Stimulated activated memory B cell treated with anti-CD40 and anti-IgM and Interleukin-4, amounts not matched to agents 10 μg/mL and 1 μg/mL and 100 μg/mL, for 72 hours (primary cell): Measurements from ENCODE around the gene NLK.
"Not testable (repeated sequence)": the region's sequence is repeated elsewhere in the genome, so short reads cannot be mapped to it uniquely, and the experiment has no call there.

Experiments used
- ATAC-seq: fragments of 150-1000 bp; cut with Tn5 transposase; 2 replicates; pipeline ENCODE4 v1.10.0; 2021
- H3K27ac Mint-ChIP-seq: one replicate; pipeline ENCODE4 v1.8.0; 2022; ENCODE audit warnings: mild to moderate bottlenecking, mixed read lengths
- H3K27me3 Mint-ChIP-seq: one replicate; pipeline ENCODE4 v1.8.0; 2022; ENCODE audit warnings: mixed read lengths
- H3K36me3 Mint-ChIP-seq: one replicate; pipeline ENCODE4 v1.8.0; 2022; ENCODE audit warnings: mixed read lengths
- H3K4me1 Mint-ChIP-seq: one replicate; pipeline ENCODE4 v1.8.0; 2022; ENCODE audit warnings: mixed read lengths
- H3K4me3 Mint-ChIP-seq: one replicate; pipeline ENCODE4 v1.8.0; 2022; ENCODE audit warnings: mild to moderate bottlenecking, moderate library complexity, mixed read lengths
- H3K9me3 Mint-ChIP-seq: one replicate; pipeline ENCODE4 v1.8.0; 2022; ENCODE audit warnings: mixed read lengths

Gene NLK

DNA sequence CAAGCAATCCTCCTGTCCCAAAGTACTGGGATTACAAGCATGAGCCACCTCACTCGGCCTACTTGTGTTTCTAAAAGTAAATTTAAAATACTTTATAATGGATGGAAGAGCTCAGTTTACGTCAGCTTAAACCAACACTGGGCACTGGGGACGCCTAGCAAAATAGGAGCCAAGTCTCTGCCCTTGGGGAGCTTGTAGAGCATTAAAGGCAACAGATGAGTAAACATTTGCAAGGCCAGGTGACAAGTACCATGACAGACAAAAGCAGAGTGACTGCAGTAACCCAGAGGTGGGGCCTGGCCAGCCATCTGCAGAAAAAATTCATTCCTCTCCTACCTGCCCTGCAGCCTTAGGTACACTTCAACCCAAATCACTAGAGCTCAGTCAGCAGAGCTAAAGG is 12.1 kb upstream of the NLK start:
- Mint-ChIP-seq H3K4me1 (no peaks in the 10 kb centered on the region), H3K27me3 (no peaks in the 10 kb centered on the region), H3K36me3 (no peaks in the 10 kb centered on the region), H3K4me3 (no peak overlapping the region), H3K9me3 (peaks cover 2% of the 10 kb centered on the region), H3K27ac (no peak overlapping the region)
- no peak for ATAC-seq

DNA sequence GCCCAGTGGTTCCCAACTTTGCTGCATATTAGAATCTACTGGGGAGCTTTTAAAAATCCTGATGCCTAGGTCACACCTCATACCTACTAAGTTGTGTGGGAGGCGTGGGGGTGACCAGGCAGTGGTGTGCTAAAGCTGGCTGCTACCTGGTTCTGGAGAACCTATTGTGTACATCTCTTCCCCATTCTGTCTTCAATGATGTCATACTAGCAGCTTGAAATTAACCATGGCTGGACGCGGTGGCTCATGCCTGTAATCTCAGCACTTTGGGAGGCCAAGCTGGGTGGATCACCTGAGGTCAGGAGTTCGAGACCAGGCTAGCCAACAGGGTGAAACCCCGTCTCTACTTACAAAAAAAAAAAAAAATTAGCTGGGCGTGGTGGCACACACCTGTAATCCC is 11.3 kb upstream of the NLK start:
- Mint-ChIP-seq H3K9me3 (peaks cover 2% of the 10 kb centered on the region), H3K27ac (no peak overlapping the region), H3K27me3 (no peaks in the 10 kb centered on the region), H3K36me3 (no peaks in the 10 kb centered on the region), H3K4me3 (no peak overlapping the region), H3K4me1 (no peaks in the 10 kb centered on the region)
- no peak for ATAC-seq

DNA sequence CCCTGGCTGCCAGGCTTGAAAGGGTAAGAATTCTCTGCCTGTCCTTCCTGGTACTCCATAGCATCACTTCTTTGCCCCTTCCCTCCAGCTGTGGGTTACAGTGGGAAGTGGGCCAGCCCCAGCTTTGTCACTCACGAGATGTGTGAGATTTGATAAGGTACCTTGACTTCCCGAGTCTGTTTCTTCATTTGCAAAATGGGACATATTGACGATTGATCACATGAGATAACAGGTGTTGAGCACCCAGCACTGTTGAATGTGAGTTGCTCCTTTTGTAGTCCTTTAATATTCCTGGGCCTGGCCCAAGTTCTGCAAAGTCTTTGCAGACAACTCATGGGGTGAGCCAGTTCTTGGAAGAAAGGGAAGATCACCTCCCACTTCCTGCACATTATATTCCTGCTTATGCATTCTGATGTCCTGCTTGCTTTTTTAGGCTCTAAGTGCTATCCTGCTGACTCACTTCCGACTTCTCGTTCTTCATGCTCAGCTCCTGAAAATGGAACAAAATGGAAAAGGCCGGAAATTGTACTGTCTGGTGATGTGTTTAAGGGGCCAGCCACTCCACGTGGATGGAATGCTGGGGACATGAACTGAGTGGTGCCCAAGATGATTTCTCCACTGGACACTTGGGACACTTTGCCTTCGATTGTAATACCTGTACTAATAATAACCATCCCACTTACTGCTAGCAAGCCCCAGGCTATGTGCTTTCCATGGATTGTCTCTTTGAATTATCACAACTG is 8.3 kb upstream of the NLK start:
- H3K27ac Mint-ChIP-seq: no peak overlapping the region
- no peak for ATAC-seq
- no peak overlapping the region for H3K4me3 Mint-ChIP-seq
- H3K27me3 Mint-ChIP-seq: no peaks in the 10 kb centered on the region
- peaks cover 3% of the 10 kb centered on the region for H3K4me1 Mint-ChIP-seq
- H3K9me3 Mint-ChIP-seq: no peaks in the 10 kb centered on the region
- no peaks in the 10 kb centered on the region for H3K36me3 Mint-ChIP-seq

DNA sequence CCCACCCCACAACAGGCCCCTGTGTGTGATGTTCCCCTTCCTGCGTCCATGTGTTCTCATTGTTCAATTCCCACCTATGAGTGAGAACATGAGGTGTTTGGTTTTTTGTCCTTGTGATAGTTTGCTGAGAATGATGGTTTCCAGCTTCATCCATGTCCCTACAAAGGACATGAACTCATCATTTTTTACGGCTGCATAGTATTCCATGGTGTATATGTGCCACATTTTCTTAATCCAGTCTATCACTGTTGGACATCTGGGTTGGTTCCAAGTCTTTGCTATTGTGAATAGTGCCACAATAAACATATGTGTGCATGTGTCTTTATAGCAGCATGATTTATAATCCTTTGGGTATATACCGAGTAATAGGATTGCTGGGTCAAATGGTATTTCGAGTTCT is 7.0 kb upstream of the NLK start:
- H3K4me3 Mint-ChIP-seq, H3K27me3 Mint-ChIP-seq, H3K27ac Mint-ChIP-seq, H3K9me3 Mint-ChIP-seq, H3K36me3 Mint-ChIP-seq, ATAC-seq: not testable (repeated sequence)
- H3K4me1 Mint-ChIP-seq: peaks cover 12% of the 10 kb centered on the region

DNA sequence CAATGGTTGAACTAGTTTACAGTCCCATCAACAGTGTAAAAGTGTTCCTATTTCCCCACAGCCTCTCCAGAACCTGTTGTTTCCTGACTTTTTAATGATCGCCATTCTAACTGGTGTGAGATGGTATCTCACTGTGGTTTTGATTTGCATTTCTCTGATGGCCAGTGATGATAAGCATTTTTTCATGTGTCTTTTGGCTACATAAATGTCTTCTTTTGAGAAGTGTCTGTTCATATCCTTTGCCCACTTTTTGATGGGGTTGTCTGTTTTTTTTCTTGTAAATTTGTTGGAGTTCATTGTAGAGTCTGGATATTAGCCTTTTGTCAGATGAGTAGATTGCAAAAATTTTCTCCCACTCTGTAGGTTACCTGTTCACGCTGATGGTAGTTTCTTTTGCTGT is 6.6 kb upstream of the NLK start:
- not testable (repeated sequence) for H3K27ac Mint-ChIP-seq, H3K9me3 Mint-ChIP-seq, H3K36me3 Mint-ChIP-seq, H3K4me3 Mint-ChIP-seq, ATAC-seq, H3K27me3 Mint-ChIP-seq
- peaks cover 14% of the 10 kb centered on the region for H3K4me1 Mint-ChIP-seq

DNA sequence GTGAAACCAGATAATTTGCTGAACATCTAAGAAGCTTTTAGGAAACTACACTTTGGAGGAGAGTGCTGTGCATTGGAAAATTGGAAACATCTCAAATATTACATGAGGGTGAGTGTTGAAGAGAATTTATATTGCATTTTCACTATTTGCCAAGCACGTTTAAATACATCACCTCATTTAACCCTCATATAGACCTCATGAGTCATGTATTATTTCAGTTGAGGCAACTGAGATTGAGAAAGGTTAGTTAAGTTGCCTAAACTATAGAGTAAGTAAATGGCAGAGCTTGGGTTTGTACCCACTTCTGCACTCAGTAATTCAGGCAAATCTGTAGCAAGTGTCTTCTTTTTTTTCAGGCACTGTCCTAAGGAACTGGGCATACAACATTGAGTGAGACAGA is 3.7 kb upstream of the NLK start:
- H3K27me3 Mint-ChIP-seq: no peaks in the 10 kb centered on the region
- H3K4me3 Mint-ChIP-seq: no peak overlapping the region
- no peak overlapping the region for H3K27ac Mint-ChIP-seq
- H3K36me3 Mint-ChIP-seq: peaks cover 12% of the 10 kb centered on the region
- no peak for ATAC-seq
- no peaks in the 10 kb centered on the region for H3K9me3 Mint-ChIP-seq
- H3K4me1 Mint-ChIP-seq: peaks cover 33% of the 10 kb centered on the region

DNA sequence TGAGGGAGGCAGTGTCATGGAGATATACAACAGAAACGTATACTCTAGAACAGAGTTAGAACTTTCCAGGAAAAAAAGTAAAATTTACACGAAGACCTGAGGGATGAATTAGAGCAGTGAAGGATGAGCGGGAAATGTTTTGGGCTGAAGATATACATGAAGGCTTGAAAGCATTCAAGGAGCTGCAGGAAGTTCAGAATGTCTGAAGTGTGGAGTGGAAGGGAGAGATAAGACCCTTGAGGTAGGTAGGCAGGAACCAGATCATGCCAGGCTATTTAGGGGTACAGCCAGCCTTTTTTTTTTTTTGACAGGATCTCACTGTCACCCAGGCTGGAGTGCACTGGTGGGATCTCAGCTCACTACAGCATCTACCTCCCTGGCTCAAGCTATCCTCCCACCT is 3.2 kb upstream of the NLK start:
- H3K4me1 Mint-ChIP-seq: peaks cover 37% of the 10 kb centered on the region
- ATAC-seq: no peak
- H3K9me3 Mint-ChIP-seq: no peaks in the 10 kb centered on the region
- H3K27me3 Mint-ChIP-seq: no peaks in the 10 kb centered on the region
- H3K4me3 Mint-ChIP-seq: no peak overlapping the region
- no peak overlapping the region for H3K27ac Mint-ChIP-seq
- H3K36me3 Mint-ChIP-seq: peaks cover 12% of the 10 kb centered on the region

DNA sequence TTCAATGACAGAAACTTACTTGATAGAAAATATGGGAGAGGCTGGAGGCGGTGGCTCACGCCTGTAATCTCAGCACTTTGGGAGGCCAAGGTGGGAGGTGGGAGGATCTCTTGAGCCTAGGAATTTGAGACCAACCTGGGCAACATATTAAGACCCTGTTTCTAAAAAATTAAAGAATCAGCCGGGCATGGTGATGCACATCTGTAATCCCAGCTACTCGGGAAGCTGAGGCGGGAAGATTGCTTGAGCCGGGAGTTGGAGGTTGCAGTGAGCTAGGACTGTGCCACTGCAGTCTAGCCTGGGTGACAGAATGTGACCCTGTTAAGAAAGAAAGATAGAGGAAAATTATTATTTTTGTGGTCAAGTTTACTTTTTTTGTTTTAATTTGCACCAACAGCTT is 2.1 kb upstream of the NLK start:
- peak overlapping the region; percentile 93 for H3K4me3 Mint-ChIP-seq
- H3K27ac Mint-ChIP-seq: peak overlapping the region; percentile 64
- H3K4me1 Mint-ChIP-seq: peaks cover 48% of the 10 kb centered on the region
- peaks cover 12% of the 10 kb centered on the region for H3K36me3 Mint-ChIP-seq
- no peaks in the 10 kb centered on the region for H3K27me3 Mint-ChIP-seq
- ATAC-seq: no peak
- no peaks in the 10 kb centered on the region for H3K9me3 Mint-ChIP-seq

DNA sequence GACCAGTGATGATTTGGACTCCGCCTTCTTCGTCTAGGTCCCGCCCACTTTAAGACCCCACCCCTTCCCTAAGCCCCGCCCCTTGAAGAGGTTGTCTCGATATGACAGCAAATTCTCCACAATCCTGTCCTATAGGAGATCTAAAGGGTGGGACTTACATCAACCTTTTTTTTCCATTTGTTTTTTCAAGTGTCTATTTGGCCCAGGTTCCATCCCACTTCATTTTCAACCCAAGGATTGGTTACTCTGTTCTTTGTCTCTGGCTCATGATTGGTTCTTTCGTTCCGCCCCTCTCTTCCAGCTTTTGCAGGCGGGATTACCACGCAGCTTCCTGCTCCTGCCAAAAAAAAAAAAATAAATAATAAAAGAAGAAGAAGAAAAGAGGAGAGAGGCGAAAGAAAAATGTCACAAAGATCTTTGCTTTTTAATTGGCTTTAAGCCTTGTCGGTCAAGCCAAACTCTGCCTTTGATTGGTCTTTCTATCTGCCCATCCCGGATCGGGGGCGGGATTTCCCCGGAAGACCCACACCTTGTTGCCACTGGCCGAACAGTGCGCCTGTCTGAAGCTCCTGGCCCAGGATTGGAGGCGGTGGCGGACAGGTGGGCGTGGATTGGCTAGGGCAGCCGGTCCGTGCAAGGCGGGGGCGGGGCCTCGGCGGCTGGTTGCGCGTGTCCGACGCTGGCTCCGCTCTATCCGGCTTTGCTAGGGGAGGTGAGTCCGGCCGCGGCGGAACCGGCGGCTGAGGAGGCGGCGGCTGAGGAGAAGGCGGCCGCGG is 1.2 kb upstream of the NLK start:
- ATAC-seq: peak; percentile 98
- peak overlapping the region; percentile 64 for H3K27ac Mint-ChIP-seq
- peaks cover 12% of the 10 kb centered on the region for H3K36me3 Mint-ChIP-seq
- no peaks in the 10 kb centered on the region for H3K27me3 Mint-ChIP-seq
- peak overlapping the region; percentile 93 for H3K4me3 Mint-ChIP-seq
- H3K9me3 Mint-ChIP-seq: no peaks in the 10 kb centered on the region
- H3K4me1 Mint-ChIP-seq: peaks cover 57% of the 10 kb centered on the region

DNA sequence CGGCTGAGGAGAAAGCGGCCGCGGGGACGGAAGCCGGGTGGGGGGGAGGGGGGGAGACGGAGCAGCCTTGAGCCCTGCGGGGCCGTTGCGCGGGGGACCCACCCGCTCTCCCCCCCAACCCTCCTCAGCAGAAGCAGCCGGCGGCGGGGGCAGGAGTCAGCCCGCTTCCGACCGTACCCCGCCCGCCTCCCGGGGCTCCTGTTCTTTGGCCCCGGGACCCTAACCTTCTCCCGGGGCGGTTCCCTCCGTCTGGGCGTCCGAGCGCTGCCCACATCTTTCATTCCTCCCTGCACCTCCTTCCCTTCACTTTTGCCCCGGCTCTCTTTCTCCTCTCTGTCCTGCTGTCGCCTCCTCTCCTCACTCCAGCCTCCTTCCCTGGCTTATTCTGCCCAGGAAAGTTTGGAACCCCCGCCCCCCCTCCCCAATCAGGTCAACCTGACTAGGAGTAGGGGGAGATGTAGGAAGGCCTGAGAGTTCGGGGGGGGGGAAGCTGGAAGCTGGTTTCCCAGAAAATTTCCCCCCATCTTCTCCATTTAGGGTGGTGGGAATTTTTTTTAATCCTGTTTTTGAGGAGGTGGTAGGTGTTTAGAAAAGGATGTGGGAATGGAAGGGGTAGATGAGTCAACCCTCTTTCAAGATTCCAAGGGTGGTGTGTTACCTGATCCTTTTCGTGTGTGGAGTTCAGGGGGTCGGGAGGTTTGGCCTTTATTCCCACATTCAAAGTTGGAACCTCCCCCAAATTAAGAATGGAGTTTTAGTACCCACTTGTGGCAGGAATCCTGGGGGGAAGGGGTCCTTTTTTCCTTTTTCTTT is 427 bp upstream of the NLK start:
- Mint-ChIP-seq H3K27me3 (no peaks in the 10 kb centered on the region), H3K27ac (peak overlapping the region; percentile 64), H3K4me3 (peak overlapping the region; percentile 93), H3K4me1 (peaks cover 65% of the 10 kb centered on the region), H3K36me3 (peaks cover 12% of the 10 kb centered on the region), H3K9me3 (no peaks in the 10 kb centered on the region)
- ATAC-seq: no peak

DNA sequence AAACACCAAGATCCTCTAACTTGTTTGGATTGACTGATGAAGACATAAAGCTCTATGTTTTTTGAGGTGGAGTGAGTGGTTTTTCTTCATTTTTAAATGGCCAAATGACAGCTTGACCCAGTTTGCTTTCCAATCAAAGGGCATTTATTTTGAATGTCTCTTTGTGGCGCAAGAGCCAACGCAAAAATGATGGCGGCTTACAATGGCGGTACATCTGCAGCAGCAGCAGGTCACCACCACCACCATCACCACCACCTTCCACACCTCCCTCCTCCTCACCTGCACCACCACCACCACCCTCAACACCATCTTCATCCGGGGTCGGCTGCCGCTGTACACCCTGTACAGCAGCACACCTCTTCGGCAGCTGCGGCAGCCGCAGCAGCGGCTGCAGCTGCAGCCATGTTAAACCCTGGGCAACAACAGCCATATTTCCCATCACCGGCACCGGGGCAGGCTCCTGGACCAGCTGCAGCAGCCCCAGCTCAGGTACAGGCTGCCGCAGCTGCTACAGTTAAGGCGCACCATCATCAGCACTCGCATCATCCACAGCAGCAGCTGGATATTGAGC is 329 bp downstream of the NLK start:
- no peak for ATAC-seq
- Mint-ChIP-seq H3K27ac (peak overlapping the region; percentile 64), H3K36me3 (peaks cover 12% of the 10 kb centered on the region), H3K4me1 (peaks cover 68% of the 10 kb centered on the region), H3K4me3 (peak overlapping the region; percentile 93), H3K9me3 (no peaks in the 10 kb centered on the region), H3K27me3 (no peaks in the 10 kb centered on the region)

DNA sequence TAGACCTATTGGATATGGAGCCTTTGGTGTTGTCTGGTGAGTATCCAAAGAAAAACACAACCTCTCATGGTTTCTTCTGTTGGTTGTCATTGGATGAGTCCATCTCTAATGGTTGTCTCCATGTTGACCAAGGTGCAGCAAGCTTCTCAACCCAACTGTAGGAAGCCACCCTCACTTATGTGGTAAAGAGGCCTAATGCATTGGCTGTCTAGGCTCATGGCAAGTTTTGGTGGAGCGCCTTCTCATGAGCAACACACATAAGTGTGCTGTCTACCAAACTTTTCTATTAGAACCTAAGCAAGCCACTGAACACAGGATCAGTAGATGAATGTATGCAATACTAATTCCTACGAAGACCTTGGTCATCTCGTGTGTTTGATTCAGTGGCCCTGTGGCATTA is 819 bp downstream of the NLK start:
- Mint-ChIP-seq H3K27ac (peak overlapping the region; percentile 64), H3K9me3 (no peaks in the 10 kb centered on the region), H3K36me3 (peaks cover 12% of the 10 kb centered on the region), H3K27me3 (no peaks in the 10 kb centered on the region), H3K4me3 (peak overlapping the region; percentile 93), H3K4me1 (peaks cover 68% of the 10 kb centered on the region)
- ATAC-seq: no peak

DNA sequence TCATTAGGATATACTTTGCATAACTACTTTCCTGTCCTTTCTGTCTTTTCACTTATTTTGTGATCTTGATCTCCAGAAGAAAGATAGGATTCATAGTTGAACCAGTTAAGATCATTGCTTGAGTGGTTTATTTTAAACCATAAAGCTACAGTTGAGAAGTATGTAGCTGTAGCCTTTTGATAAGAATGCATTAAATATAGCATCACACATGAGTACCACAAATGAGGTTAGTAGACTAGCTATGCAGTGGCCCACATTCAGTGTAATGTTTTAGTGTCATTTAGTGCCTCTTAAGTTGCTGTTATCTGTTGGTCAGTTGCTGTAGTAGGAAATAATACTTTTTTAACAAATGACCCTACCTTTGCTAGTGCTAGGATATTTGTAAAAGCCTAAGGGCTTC is 1.3 kb downstream of the NLK start:
- Mint-ChIP-seq H3K36me3 (peaks cover 12% of the 10 kb centered on the region), H3K4me3 (peak overlapping the region; percentile 93), H3K4me1 (peaks cover 69% of the 10 kb centered on the region), H3K27me3 (no peaks in the 10 kb centered on the region), H3K9me3 (no peaks in the 10 kb centered on the region), H3K27ac (no peak overlapping the region)
- ATAC-seq: no peak

DNA sequence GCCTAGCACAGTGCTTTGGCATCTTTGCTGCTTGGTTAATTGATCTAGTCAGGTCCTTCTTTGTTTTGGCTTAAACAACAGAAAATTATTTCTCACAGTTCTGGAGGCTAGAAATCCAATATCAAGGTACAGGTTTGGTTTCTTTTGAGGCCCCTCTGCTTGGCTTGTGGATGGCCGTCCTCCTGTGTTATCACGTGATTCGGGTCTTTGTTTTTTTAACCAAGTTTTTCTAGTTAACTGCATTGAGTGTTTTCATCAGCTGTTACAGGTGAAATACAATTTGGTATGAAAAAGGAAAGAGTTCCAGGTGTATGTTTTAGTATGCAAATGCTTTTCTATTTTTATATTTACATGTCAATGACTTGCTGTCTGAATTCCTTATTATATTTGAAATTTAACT is 2.8 kb downstream of the NLK start:
- H3K36me3 Mint-ChIP-seq: peaks cover 18% of the 10 kb centered on the region
- H3K4me1 Mint-ChIP-seq: peaks cover 73% of the 10 kb centered on the region
- ATAC-seq: no peak
- peak overlapping the region; percentile 51 for H3K4me3 Mint-ChIP-seq
- H3K27me3 Mint-ChIP-seq: no peaks in the 10 kb centered on the region
- no peaks in the 10 kb centered on the region for H3K9me3 Mint-ChIP-seq
- H3K27ac Mint-ChIP-seq: no peak overlapping the region
